NCI-H2227 (cell line): ENCODE measurements around the gene UQCC2.

Experiments
- DNase-seq: peaks from one replicate; lab custom pipeline; 2025; ENCODE audit not compliant: unreplicated experiment; lab: John Stamatoyannopoulos, UW

The UQCC2 gene

DNA sequence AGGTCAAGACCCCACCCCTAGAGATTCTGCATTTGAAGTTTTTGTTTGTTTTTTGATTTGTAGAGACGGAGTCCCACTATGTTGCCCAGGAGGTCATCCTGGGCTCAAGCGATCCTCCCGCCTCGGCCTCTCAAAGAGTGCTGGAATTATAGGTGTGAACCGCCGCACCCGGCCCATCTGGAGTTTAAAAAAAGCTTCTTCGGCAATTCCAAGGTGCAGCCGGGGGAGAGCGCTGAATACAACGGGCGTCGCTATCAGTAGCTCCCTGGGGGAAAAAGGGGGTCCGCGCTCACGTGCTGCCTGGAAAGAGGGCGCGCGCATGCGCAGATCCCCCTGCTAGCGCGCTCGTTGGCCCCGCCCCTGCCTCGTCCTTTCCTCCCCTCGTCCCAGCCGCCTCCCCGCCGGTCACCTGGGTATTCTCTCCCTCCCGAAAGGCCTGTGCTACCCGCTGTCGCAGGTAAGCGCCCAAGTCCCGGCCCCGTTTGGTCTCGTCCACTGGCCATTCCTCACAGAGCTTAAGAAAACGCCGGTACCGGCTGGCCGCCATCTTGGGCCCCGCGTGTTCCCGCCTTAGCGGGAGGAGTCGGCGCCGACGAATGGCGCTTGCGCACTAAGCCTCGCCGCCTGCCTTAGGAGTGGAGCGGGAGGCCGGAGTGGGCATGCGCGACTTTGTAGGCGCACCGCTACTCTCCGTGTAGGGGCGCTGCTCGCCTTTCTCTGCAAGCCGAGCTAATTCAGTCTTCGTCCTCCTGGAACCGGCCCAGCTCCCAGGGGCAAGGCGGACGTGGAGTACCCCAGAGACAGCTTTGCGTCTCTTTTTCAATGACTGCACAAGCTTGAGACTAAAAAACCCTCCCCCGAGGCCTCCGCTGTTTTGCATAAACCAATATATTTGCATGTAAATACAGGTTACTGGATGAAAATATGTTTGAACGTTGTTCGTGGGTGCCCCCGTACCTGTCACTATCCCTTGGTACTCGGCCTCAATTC, at the start of gene UQCC2:
TSS of gene UQCC2 (minus strand) at position 561 of the 990 bp plus-strand sequence. CDS start at position 547, 14 bp downstream.
- peak; percentile 99 for DNase-seq

GRCh38 chr6:33759887-33760629, 48.6 kb upstream of the UQCC2 start:
- peak; percentile 20 for DNase-seq

- no peak for DNase-seq
Observed at GRCh38 chr6:33758815-33759216, 47.3 kb upstream of the UQCC2 start.

- DNase-seq: no peak
Observed at GRCh38 chr6:33757906-33758305, 46.4 kb upstream of the UQCC2 start.

GRCh38 chr6:33757113-33757512, 45.6 kb upstream of the UQCC2 start:
- no peak for DNase-seq

DNA sequence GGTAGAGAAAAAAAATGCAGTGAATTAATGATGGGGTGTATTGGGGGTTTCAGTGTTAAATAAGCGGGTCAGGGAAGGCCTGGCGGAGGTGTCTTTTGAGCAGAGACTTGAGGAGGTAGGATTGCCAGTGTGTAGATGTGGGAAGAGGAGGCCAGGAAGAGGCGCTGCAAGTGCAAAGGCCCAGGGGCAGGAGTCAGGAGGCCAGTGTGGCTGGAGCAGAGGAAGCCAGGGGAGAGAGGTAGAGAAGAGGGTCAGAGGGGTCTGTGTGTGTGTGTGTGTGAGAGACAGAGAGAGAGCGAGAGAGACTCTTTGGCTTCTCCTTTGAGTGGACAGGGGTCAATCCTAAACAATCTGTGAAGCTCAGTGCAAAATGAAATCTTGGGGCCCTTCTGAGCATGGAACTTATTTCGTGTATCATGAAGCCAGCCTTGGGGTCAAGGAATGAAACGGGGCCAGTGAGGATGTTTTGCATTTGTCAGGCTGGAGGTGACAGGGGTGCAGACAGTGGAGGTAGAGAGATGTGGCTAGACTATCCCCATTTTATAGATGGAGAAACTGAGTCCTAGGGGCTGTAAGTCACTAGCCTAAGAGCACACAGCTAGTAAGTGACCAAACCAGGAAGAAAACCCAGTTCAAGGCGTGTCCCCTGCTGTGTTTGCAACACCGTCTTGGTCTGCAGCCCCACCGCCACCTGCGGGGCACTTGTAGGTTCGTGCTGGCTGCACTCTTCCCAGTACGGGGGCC, 44.9 kb upstream of the UQCC2 start:
- DNase-seq: no peak

DNA sequence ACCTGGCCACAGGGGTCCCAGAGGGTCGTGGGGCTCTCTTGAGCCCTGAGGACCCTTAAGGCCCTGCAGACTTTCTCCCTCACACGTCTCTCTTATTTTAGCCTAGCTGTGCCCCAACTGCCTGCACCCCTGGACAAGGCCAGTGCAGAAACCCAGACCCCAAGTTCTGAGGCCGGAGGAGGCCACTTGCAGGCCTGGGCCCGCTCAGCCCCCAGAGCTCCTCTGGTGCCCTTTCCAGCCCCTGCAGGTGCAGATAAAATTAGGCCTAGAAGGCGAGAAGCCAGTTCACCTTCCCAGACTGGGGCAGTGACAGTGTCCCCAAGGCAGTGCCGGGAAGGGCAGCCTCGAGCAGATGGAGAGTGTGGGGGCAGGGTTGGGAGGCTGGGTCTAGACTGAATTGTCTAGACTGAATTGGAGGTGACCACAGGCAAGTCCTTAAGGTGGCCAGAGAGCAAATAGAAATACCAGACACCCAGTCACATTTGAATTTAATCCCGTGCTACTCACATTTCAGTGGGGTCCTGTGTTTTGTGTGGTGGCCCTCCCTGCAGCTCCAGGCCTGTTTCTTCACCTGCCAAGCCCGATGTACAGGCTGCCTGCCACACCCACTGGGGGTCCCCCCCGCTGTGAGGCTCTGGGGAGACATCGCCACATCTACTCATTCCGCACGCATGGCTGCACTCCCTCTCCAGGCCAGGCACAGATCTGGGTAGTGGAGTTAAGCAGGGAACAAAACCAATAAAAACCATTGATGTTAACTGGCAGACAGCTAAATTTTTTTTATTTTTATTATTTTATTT, 43.8 kb upstream of the UQCC2 start:
- peak; percentile 34 for DNase-seq

- peak; percentile 54 for DNase-seq
Observed at GRCh38 chr6:33754222-33754621, 42.7 kb upstream of the UQCC2 start.

- no peak for DNase-seq
Observed at GRCh38 chr6:33752646-33753015, 41.1 kb upstream of the UQCC2 start.

GRCh38 chr6:33751771-33752645, 40.5 kb upstream of the UQCC2 start:
- DNase-seq: peak; percentile 54

GRCh38 chr6:33750244-33750991, 38.9 kb upstream of the UQCC2 start:
- DNase-seq: no peak

GRCh38 chr6:33749401-33749800, 37.9 kb upstream of the UQCC2 start:
- no peak for DNase-seq

DNA sequence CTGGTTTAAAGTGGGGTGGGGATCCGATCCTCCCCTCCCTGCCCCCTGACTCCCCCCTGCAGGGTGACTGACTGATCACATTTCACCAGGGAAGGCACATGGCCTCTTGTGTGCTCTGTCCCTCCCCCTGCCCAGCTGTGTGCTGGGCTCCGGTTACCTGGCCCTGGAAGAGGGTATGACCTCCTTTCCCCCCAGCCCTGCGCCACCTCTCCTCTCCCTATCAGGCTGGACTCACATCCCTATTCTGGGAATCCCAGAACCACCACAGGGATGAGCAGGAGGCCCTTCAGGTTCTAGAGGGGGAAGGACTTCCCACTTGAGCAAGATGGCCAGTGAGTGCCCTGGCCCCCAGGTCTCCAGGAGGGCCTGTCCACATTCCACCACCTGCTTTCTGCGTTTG, 37.3 kb upstream of the UQCC2 start:
- DNase-seq: no peak

DNA sequence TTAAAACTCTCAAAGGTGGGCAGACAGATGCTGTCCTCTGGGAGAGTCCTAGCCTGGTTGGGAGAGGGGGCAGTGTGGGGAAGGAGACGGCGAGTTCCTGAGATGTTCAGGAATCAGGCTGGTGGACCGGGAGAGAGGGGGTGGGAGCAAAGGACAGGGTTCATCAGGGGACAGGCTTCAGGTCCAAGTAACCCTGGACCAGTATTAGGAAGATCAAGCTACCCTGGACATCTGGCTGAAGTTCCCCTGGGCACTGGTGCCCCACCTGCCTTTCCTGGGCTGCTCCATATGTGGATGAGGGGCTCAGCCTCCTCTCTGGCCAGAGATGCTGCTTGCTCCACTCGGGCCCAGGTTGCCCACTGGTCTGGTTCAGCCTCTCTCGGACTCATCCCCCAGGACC, 36.3 kb upstream of the UQCC2 start:
- no peak for DNase-seq

- no peak for DNase-seq
Observed at GRCh38 chr6:33746651-33747100, 35.2 kb upstream of the UQCC2 start, which contains the start of gene IP6K3. Gene IP6K3, minus strand, starts transcription at chr6:33746905. Its CDS starts 11,429 bp downstream, at chr6:33735476.

DNA sequence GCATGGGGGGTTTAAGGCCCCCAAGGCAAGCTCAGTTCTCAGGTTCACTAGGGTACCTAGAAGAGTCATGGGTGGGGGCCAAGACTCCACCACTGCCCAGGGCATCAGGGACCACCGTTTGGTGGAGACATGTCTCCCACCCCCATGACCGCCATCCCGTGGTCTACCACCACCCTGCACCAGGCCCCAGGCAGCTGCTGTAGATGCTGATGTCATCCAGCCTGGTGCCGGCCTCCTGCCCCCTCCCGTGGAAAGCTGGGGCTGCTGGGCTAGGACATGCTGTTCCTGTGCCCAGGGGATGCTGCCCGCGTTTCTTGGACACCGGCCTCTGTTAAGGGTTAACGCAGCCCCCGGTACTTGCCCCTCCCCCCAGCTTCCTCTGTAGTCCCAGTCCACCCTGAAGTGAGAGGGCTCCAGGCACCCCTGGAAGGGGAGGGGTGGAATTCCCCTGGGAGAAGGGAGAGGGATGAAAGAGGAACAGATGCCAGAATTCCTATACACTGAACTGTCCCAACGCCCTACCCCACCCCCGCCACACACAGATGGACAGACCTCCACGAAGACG, 34.6 kb upstream of the UQCC2 start:
- no peak for DNase-seq

- no peak for DNase-seq
Observed at GRCh38 chr6:33745548-33745947, 34.0 kb upstream of the UQCC2 start.

- DNase-seq: no peak
Observed at GRCh38 chr6:33744895-33745546, 33.5 kb upstream of the UQCC2 start.
